GM19023 (cell line): ENCODE measurements around the gene POU5F1.
"Not testable (repeated sequence)": the region's sequence is repeated elsewhere in the genome, so short reads cannot be mapped to it uniquely, and the experiment has no call there.

Experiments used
- ATAC-seq: cut with Tn5 transposase; IDR thresholded peaks from one replicate; pipeline ENCODE4 v1.9.1; 2021; ENCODE audit warnings: mild to moderate bottlenecking, moderate library complexity; ENCODE audit not compliant: unreplicated experiment

POU5F1 gene

GRCh38 chr6:31192431-31193105, 22.1 kb upstream of the POU5F1 start:
- not testable (repeated sequence) for ATAC-seq

DNA sequence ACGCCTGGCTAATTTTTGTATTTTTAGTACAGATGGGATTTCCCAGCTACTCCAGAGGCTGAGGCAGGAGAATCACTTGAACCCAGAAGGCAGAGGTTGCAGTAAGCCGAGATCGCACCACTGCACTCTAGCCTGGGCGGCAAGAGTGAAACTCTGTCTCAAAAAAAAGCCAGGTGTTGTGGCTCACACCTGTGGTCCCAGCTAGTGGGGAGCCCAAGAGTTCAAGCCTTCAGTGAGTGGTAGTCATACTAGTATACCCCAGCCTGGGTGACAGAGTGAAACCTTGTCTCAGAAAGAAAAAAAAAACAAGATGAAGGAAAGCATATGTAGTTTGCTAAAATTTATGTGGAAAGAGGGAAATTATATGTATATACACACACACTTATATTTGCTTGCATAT, 20.0 kb upstream of the POU5F1 start:
- ATAC-seq: no peak

- ATAC-seq: not testable (repeated sequence)
Observed at GRCh38 chr6:31189223-31189622, 18.7 kb upstream of the POU5F1 start.

- no peak for ATAC-seq
Observed at GRCh38 chr6:31187780-31188194, 17.3 kb upstream of the POU5F1 start.

DNA sequence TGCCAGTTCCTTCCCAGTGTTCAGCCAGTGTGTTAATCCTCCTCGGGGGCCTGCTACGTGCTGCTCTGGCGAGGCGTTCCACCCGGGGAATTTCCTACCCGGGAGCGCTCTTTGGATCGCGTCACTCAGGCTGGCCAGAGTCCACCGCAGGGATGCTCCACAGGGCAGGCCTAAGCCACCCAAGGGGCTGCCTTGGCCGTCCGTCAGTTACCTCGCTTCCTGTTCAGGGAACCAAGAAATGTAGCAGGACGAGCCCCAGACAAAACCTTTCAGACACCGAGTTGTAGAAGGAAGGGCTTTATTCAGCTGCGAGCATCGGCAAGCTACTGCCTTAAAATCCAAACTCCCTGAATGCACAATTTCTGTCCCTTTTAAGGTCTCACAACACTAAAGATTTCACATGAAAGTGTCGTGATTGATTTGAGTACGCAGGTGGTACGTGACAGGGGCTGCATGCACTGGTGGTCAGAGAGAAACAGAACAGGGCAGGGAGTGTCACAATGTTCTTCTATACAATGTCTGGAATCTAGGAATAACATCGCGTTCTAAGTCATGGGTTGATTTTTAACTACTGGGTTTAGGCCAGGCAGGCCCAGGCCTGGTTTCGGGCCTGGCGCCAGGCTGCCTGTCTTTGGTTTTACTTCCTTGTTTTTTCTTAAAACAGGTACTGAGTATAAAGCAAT, 15.7 kb upstream of the POU5F1 start:
- no peak for ATAC-seq

- ATAC-seq: not testable (repeated sequence)
Observed at GRCh38 chr6:31185695-31186051, 15.2 kb upstream of the POU5F1 start.

DNA sequence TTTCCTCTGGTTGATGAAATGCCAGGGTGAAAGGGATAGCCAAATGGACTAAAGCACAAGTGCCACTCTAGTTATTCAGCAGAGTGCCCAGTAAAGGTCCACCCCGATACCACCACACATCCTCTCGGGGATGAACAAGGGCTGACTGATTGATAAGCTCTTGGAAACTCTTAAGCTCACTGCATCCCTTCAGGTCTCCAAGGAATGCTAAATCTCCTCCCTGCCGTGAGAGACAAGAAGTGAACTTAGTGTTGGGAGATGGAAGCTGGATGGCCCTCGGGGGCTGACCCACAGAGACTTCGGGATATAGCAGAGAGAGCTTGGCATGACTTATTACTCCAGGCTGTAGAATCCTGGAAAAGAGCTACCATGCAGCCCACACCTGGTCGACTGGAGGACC, 13.4 kb upstream of the POU5F1 start:
- ATAC-seq: not testable (repeated sequence)

DNA sequence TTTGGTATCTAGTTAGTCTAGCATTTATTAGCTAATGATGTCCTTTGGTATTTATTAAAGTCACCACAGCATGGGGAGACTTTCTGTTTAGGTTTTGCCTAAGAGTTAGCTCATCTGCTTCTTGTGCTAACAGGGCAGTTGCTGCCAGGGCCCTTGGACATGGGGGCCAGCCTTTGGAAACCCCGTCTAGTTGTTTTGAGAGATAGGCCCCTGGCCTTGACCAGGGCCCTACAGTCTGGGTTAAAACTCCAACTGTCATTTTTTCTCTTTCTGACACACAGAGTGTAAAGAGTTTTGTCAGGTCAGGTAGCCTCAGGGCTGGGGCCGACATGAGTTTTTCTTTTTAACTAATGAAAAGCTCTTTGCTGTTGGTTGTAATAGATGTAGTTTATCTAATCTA, 12.8 kb upstream of the POU5F1 start:
- ATAC-seq: not testable (repeated sequence)

- ATAC-seq: no peak
Observed at GRCh38 chr6:31180500-31180899, 10.0 kb upstream of the POU5F1 start.

- no peak for ATAC-seq
Observed at GRCh38 chr6:31179896-31180295, 9.4 kb upstream of the POU5F1 start.

- no peak for ATAC-seq
Observed at GRCh38 chr6:31179042-31179386, 8.5 kb upstream of the POU5F1 start.

DNA sequence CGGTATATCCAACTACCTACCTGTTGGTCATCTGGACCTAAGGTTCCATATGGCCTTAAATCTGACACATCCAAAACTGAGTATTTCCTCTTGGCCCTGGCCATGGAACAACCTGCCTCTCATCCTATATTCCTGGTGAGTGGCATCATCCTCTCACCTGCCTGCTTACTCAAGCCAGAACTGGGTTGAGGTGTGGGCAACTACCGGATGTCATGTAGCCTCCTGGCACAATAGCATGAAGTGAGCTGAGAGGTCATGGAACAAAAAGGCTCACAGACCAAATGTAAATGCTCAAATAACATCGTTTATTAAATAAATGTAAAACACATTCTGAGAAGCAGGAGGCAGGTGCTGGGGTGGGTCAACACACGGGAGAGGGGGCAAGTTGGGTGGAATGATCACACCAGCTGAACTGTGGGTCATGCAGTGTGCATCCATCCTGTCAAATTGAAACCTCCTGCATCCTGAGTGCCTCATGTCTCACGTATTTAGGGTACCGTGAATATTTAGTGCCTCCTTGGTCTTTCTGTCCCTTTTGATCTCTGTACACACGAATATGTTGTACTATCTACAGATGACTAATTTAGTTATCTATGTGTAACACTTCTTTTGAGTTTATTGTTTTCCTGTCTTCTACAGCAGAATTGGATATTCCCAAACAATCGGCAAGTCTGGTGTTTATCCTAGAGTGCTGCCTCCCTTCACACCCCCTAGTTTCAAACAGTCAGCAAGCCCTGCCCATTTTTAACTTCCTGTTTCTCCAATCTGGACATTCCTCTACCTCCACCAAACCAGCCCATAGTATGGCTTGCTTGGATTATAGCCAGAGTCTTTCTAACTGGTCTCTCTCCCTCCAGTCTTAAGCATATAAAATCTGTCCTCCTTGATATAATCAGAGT, 7.9 kb upstream of the POU5F1 start:
- no peak for ATAC-seq

DNA sequence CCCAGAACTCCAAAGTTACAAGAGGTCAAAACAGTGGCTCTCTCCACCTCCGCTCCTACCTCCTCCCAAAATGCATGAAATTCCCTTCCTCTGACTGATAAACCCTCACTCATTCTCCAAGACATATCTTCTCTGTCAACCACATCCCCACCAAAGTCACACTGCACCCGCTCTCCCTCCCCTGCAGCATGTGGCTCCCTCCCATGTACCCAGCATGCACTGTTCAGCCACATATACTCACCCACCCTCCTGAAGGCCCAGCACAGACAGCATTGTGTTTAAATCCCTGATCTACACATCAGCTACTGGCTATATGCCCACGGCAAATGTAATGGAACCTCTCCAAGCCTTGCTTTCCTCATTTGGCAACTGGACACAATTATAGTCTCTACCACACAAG, 5.5 kb upstream of the POU5F1 start:
- no peak for ATAC-seq

GRCh38 chr6:31174378-31174777, 3.9 kb upstream of the POU5F1 start:
- ATAC-seq: no peak

DNA sequence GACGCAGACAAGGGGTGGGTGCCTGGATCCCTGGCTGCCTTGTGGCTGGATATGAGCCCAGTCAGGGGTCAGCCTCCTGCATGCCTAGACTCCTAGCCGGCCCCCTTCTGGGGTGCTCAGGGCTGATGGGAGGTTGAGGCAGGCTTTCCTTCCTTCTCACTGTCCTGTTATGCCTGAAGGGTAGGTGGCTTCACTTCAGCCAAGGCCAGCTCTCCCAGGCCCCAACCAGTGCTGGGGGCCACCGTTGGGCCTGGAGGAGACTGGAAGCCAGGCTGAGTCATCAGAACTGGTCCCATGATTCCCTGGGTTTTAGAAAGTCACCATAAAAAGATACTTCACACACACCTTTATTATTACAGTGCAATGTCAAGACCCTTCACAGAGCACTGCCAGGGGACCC, 2.9 kb upstream of the POU5F1 start:
- ATAC-seq: no peak

GRCh38 chr6:31172973-31173384, 2.5 kb upstream of the POU5F1 start:
- no peak for ATAC-seq

- no peak for ATAC-seq
Observed at GRCh38 chr6:31171931-31172905, 1.7 kb upstream of the POU5F1 start.

DNA sequence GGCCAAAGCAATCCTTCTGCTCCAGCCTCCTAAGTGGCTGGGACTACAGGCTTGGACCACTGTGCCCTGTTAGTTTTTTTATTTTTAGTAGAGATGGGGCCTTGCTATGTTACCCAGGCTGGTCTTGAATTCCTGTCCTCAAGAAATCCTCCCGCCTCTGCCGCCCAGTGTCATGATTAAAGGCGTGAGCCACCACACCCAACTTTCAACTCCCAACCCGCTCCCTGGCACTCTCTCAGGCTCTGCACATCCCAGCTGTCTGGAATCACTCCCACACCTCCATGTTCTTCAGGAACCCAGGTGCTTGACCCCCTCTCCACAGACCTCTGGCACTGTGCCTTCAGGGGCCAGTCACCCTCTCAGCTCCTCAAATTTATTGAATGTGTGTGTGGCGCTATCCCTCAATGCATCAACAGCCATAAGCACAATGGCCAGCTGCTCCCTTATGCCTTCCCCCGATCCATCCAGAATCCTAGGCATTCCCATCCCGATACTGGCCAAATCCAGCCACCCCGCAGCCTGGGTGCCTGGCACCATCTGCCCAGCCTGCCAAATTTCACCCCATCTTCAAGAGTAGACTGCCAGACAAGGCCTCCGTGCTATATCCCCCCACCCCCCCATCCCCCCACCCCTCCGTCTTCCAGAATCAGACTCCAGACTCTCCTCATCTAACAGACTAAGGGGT, 647 bp upstream of the POU5F1 start:
- ATAC-seq: no peak

- not testable (repeated sequence) for ATAC-seq
Observed at GRCh38 chr6:31169858-31170599, 453 bp downstream of the POU5F1 start.
